NT2/D1 (cell line): Measurements from ENCODE around the gene MAGEE1.

ENCODE experiments used
- DNase-seq: peaks from one replicate; pipeline ENCODE4 v3.0.0-alpha.2; 2011; ENCODE audit warnings: low read depth, low spot score
- H3K27me3 ChIP-seq: 2 replicates; pipeline ENCODE4 v1.6.0; 2011; ENCODE audit warnings: mild to moderate bottlenecking; ENCODE audit not compliant: insufficient read length, insufficient read depth
- H3K36me3 ChIP-seq: 2 replicates; pipeline ENCODE4 v1.6.1; 2011; ENCODE audit warnings: mild to moderate bottlenecking, low read length, mixed read lengths; ENCODE audit not compliant: insufficient read depth, insufficient read length
- H3K4me1 ChIP-seq: 2 replicates; pipeline ENCODE4 v1.5.1; 2011; ENCODE audit not compliant: insufficient read depth, insufficient read length
- H3K4me3 ChIP-seq: 2 replicates; pipeline ENCODE4 v1.5.1; 2011; ENCODE audit warnings: low read depth; ENCODE audit not compliant: insufficient read length
- H3K9ac ChIP-seq: 2 replicates; pipeline ENCODE4 v1.6.0; 2011; ENCODE audit warnings: low read depth; ENCODE audit not compliant: insufficient read length
- H3K9me3 ChIP-seq: 2 replicates; pipeline ENCODE4 v1.5.1; 2011; ENCODE audit warnings: mild to moderate bottlenecking, low read length; ENCODE audit not compliant: insufficient read depth
- SUZ12 ChIP-seq: IDR thresholded peaks from 2 replicates; pipeline ENCODE4 v1.6.1; 2011; ENCODE audit not compliant: insufficient read length, insufficient read depth; ENCODE audit errors: extremely low read depth
- YY1 ChIP-seq: IDR thresholded peaks from 2 replicates; pipeline ENCODE4 v1.6.1; 2011; ENCODE audit not compliant: insufficient read length, insufficient read depth
- ZNF274 ChIP-seq: IDR thresholded peaks from 2 replicates; pipeline ENCODE4 v1.6.1; 2011; ENCODE audit warnings: mild to moderate bottlenecking, low read depth, low read length

MAGEE1 gene

GRCh38 chrX:76427560-76428242 is at the start of gene MAGEE1:
TSS of gene MAGEE1 (plus strand) at chrX:76427710. CDS start at chrX:76427931, 221 bp downstream.
- DNase-seq: peak; percentile 50
- Histone ChIP-seq H3K36me3 (peaks cover 6% of the 10 kb centered on the region), H3K9ac (peak within 1 kb of the TSS; percentile 88), H3K27me3 (no peaks in the 10 kb centered on the region), H3K9me3 (no peaks in the 10 kb centered on the region), H3K4me3 (peak within 1 kb of the TSS; percentile 84), H3K4me1 (no peaks in the 10 kb centered on the region)
- TF ChIP-seq YY1 (no peak), ZNF274 (no peak), SUZ12 (no peak)

GRCh38 chrX:76398970-76399369 is 28.5 kb upstream of the MAGEE1 start:
- Histone ChIP-seq H3K9ac (no peak overlapping the region), H3K4me1 (no peaks in the 10 kb centered on the region), H3K9me3 (no peaks in the 10 kb centered on the region), H3K27me3 (no peaks in the 10 kb centered on the region), H3K4me3 (no peak overlapping the region), H3K36me3 (no peaks in the 10 kb centered on the region)
- no peak for TF ChIP-seq ZNF274
- TF ChIP-seq SUZ12: no peak
- no peak for TF ChIP-seq YY1
- no peak for DNase-seq

GRCh38 chrX:76407795-76408194 is 19.7 kb upstream of the MAGEE1 start:
- Histone ChIP-seq H3K9me3 (no peaks in the 10 kb centered on the region), H3K4me3 (no peak overlapping the region), H3K4me1 (no peaks in the 10 kb centered on the region), H3K36me3 (no peaks in the 10 kb centered on the region), H3K9ac (no peak overlapping the region), H3K27me3 (no peaks in the 10 kb centered on the region)
- DNase-seq: no peak
- TF ChIP-seq ZNF274: no peak
- TF ChIP-seq SUZ12: no peak
- TF ChIP-seq YY1: no peak

- DNase-seq: no peak
- no peaks in the 10 kb centered on the region for H3K9me3 ChIP-seq
- TF ChIP-seq YY1 (no peak), SUZ12 (no peak), ZNF274 (no peak)
- H3K4me3 ChIP-seq: no peak overlapping the region
- no peaks in the 10 kb centered on the region for H3K36me3 ChIP-seq
- no peaks in the 10 kb centered on the region for H3K27me3 ChIP-seq
- H3K4me1 ChIP-seq: no peaks in the 10 kb centered on the region
- H3K9ac ChIP-seq: no peak overlapping the region
These were observed 7.3 kb upstream of the MAGEE1 start for GRCh38 chrX:76420237-76420636.

GRCh38 chrX:76428243-76429130 is 977 bp downstream of the MAGEE1 start:
- Histone ChIP-seq H3K9me3 (no peaks in the 10 kb centered on the region), H3K9ac (peak overlapping the region; percentile 88), H3K4me1 (no peaks in the 10 kb centered on the region), H3K36me3 (peaks cover 6% of the 10 kb centered on the region), H3K27me3 (no peaks in the 10 kb centered on the region), H3K4me3 (peak overlapping the region; percentile 84)
- DNase-seq: no peak
- TF ChIP-seq SUZ12 (no peak), YY1 (no peak), ZNF274 (no peak)

GRCh38 chrX:76433219-76433618 is 5.7 kb downstream of the MAGEE1 start:
- H3K27me3 ChIP-seq: no peaks in the 10 kb centered on the region
- DNase-seq: no peak
- H3K9ac ChIP-seq: no peak overlapping the region

GRCh38 chrX:76434103-76434741 is 6.7 kb downstream of the MAGEE1 start:
- Histone ChIP-seq H3K36me3 (peaks cover 6% of the 10 kb centered on the region), H3K4me1 (no peaks in the 10 kb centered on the region), H3K4me3 (no peak overlapping the region), H3K9me3 (no peaks in the 10 kb centered on the region), H3K9ac (no peak overlapping the region), H3K27me3 (no peaks in the 10 kb centered on the region)
- no peak for TF ChIP-seq SUZ12
- TF ChIP-seq ZNF274: no peak
- DNase-seq: no peak

More at GRCh38 chrX:76433219-76433618, 5.7 kb downstream of the MAGEE1 start:
- H3K9me3 ChIP-seq: no peaks in the 10 kb centered on the region
- peaks cover 6% of the 10 kb centered on the region for H3K36me3 ChIP-seq
- TF ChIP-seq ZNF274 (no peak), SUZ12 (no peak), YY1 (no peak)
- H3K4me3 ChIP-seq: no peak overlapping the region
- no peaks in the 10 kb centered on the region for H3K4me1 ChIP-seq

- TF ChIP-seq ZNF274: no peak
- no peak for TF ChIP-seq YY1
- TF ChIP-seq SUZ12: no peak
- H3K9ac ChIP-seq: no peak overlapping the region
- no peaks in the 10 kb centered on the region for H3K4me1 ChIP-seq
- H3K9me3 ChIP-seq: no peaks in the 10 kb centered on the region
- no peak overlapping the region for H3K4me3 ChIP-seq
- no peaks in the 10 kb centered on the region for H3K27me3 ChIP-seq
- no peak for DNase-seq
- no peaks in the 10 kb centered on the region for H3K36me3 ChIP-seq
These were observed 11.7 kb downstream of the MAGEE1 start for GRCh38 chrX:76439188-76439587.
